Ramos (cell line): ENCODE results near the gene TARP.

Experiments used
- in situ Hi-C: fragments of 300-500 bp; cut with MboI; formaldehyde crosslinking; loops from one replicate; pipeline ENCODE4 v1.14.3; 2022; ENCODE audit warnings: low sequenced_read_pairs; ENCODE audit not compliant: unreplicated experiment

The TARP gene

GRCh38 chr7:38223306-38223705 lies 50.1 kb downstream of the TARP start:
- in situ Hi-C loops, result loop anchor here (5.0 kb wide), 1 partner anchor 116 kb away; no protein-coding TSS in a partner anchor

- in situ Hi-C loops, result loop anchor here (5.0 kb wide), 1 partner anchor 115 kb away; no protein-coding TSS in a partner anchor
Measured at GRCh38 chr7:38222481-38223096, 50.8 kb downstream of the TARP start.

GRCh38 chr7:38220452-38220851 lies 53.0 kb downstream of the TARP start:
- in situ Hi-C loops, result loop anchor here (5.0 kb wide), 1 partner anchor 113 kb away; no protein-coding TSS in a partner anchor

- in situ Hi-C loops, result no loop called here
Measured at GRCh38 chr7:38217672-38218071, 55.8 kb downstream of the TARP start.

- in situ Hi-C loops, result no loop called here
Measured at GRCh38 chr7:38215735-38216670, 57.4 kb downstream of the TARP start.

GRCh38 chr7:38215115-38215514 lies 58.3 kb downstream of the TARP start:
- in situ Hi-C loops, result no loop called here

GRCh38 chr7:38211940-38212339 lies 61.5 kb downstream of the TARP start:
- in situ Hi-C loops, result no loop called here

GRCh38 chr7:38211486-38211885 lies 62.0 kb downstream of the TARP start:
- in situ Hi-C loops, result no loop called here
